ENCODE results near the gene ZNF431.
"Not testable (repeated sequence)": the region's sequence is repeated elsewhere in the genome, so short reads cannot be mapped to it uniquely, and the experiment has no call there.

The ZNF431 gene

DNA sequence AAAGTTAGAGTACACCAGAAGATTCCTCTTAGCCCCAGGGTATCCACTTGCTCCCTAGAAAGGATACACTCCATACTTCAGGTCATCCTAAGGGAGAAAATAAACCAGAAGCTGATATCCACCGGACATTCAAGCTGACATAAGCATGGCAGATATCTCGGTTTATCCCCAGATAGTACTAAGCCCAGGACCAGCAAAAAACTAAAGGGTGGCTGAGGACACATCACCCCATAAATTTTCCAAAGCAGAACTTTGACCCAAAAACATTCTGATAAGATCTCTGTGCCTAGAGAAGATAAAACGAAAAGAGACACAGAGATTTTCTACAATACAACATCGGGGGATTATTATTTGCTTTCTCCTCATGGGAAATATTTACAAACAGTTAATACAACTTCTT, 13.9 kb upstream of the ZNF431 start:
- no peak overlapping the region for H3K4me3 ChIP-seq (ENCODE audit: low read depth, low read length)
- H3K4me1 ChIP-seq (ENCODE audit: control insufficient read depth, insufficient read depth, low read length): no peaks in the 10 kb centered on the region
- H3K9me3 ChIP-seq (ENCODE audit: control insufficient read depth, insufficient read depth, low read length): no peaks in the 10 kb centered on the region
- H3K27me3 ChIP-seq (ENCODE audit: control insufficient read depth, insufficient read depth, low read length): no peaks in the 10 kb centered on the region
- H3K36me3 ChIP-seq (ENCODE audit: control insufficient read depth, insufficient read depth, low read length): no peaks in the 10 kb centered on the region
- no peak overlapping the region for H3K9ac ChIP-seq (ENCODE audit: low read depth, low read length)

DNA sequence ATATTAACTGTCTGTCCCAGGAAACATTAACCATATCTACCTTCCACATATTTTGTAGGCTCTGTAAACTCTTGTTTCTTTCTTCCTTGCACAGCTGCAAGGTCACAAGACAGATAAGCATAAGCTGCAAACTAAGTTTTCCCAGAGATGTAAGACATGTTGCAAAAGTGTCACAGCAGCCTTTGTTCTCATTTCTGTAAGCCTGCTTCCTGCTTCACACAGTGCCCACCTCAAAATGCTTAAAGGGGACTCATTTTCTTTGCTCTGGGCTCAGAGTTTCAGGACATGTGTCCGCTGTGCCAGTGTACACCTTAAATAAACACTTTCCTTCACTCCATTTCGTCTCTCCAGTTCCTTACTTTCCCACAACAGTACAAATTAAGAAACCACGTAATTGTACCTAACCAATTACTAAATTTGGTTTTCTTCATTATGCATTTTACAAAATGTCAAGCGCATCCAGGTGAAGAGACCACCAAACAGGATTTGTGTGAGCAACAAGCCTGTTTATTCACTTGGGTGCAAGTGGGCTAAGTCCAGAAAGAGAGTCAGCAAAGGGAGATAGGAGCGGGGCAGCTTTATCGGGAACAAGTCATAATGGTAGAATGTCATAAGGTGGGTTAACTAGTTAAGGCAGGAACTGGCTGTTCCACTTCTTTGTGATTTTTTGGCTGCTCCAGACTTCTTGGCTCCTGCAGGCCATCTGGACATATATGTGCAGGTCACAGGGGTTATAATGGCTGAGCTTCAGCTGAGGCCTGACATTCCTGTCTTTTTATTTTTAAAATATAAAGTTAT, 12.7 kb upstream of the ZNF431 start:
- Histone ChIP-seq H3K4me1 (ENCODE audit: control insufficient read depth, insufficient read depth, low read length) (no peaks in the 10 kb centered on the region), H3K9ac (ENCODE audit: low read depth, low read length) (no peak overlapping the region), H3K9me3 (ENCODE audit: control insufficient read depth, insufficient read depth, low read length) (no peaks in the 10 kb centered on the region), H3K4me3 (ENCODE audit: low read depth, low read length) (no peak overlapping the region), H3K27me3 (ENCODE audit: control insufficient read depth, insufficient read depth, low read length) (no peaks in the 10 kb centered on the region), H3K36me3 (ENCODE audit: control insufficient read depth, insufficient read depth, low read length) (no peaks in the 10 kb centered on the region)

DNA sequence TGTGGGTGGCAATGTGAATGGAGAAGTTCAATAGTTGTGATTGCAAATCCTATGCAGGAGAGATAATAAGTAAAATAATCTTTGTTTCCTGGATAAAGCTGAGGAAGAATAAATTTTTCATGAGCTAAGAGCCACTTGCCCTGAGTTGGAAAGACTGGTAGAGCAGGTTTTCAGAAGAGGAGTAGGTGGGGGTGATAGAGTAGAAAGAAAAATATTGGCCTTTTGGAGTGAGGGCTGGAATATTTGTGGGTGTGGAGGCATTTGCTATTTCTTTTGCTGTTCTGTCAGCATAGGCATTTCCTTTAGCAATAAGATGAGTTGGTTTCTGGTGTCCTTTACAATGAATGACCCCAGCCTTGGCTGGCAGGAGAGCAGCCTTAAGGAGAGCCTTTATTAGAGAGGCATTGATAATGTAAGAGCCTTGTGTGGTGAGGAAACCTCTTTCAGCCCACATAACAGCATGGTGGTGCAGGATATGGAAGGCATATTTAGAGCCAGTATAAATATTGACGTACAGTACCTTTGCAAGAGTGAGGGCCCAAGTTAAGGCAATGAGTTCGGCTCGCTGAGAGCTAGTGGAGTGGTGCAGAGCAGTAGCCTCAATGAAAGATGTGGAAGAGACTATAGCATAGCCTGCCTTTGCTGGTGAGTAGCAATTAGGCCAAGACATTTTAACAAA, 11.6 kb upstream of the ZNF431 start:
- Histone ChIP-seq H3K9ac (ENCODE audit: low read depth, low read length) (no peak overlapping the region), H3K36me3 (ENCODE audit: control insufficient read depth, insufficient read depth, low read length) (no peaks in the 10 kb centered on the region), H3K4me3 (ENCODE audit: low read depth, low read length) (no peak overlapping the region), H3K4me1 (ENCODE audit: control insufficient read depth, insufficient read depth, low read length) (no peaks in the 10 kb centered on the region), H3K27me3 (ENCODE audit: control insufficient read depth, insufficient read depth, low read length) (no peaks in the 10 kb centered on the region), H3K9me3 (ENCODE audit: control insufficient read depth, insufficient read depth, low read length) (no peaks in the 10 kb centered on the region)

DNA sequence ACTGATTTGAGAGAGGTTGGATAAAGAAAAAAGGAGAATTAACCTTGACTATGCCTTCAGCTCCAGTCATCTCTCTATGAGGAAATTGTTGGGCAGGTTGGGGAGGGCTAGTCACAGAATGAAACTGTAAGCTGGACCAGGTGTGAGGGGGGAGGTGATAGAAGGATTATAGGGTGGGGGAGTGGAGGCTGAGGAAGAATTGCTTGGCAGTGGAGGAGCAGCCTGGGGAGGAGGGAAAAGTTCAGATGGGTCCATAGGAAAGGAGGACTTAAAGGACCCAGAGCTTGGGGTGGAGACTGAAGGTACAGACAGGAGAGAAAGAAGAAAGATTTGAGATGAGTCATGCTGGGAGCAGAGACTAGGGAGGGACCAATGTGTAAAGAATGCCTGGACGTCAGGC, 8.2 kb upstream of the ZNF431 start:
- H3K9me3 ChIP-seq (ENCODE audit: control insufficient read depth, insufficient read depth, low read length): no peaks in the 10 kb centered on the region
- no peak overlapping the region for H3K4me3 ChIP-seq (ENCODE audit: low read depth, low read length)
- H3K9ac ChIP-seq (ENCODE audit: low read depth, low read length): no peak overlapping the region
- H3K27me3 ChIP-seq (ENCODE audit: control insufficient read depth, insufficient read depth, low read length): no peaks in the 10 kb centered on the region
- H3K36me3 ChIP-seq (ENCODE audit: control insufficient read depth, insufficient read depth, low read length): no peaks in the 10 kb centered on the region
- H3K4me1 ChIP-seq (ENCODE audit: control insufficient read depth, insufficient read depth, low read length): no peaks in the 10 kb centered on the region

DNA sequence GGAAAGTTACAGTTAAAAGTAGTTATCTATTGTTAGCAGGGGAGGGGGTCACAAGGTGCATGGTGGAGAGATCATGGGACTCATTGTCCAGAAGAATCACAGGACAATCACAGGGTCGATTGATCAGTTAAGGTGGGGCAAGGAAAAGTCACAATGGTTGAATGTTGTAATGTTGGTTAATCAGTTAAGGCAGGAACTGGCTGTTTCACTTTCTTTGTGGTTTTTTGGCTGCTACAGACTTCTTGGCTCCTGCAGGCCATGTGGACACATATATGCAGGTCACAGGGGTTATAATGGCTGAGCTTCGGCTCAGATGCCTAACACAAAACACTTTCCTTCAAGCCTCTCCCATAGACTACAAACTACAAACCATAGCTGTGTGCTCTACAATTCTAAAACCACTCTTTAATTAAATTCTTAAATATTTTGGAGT, 6.9 kb upstream of the ZNF431 start:
- H3K9ac ChIP-seq (ENCODE audit: low read depth, low read length): no peak overlapping the region
- H3K36me3 ChIP-seq (ENCODE audit: control insufficient read depth, insufficient read depth, low read length): no peaks in the 10 kb centered on the region
- no peaks in the 10 kb centered on the region for H3K9me3 ChIP-seq (ENCODE audit: control insufficient read depth, insufficient read depth, low read length)
- no peaks in the 10 kb centered on the region for H3K27me3 ChIP-seq (ENCODE audit: control insufficient read depth, insufficient read depth, low read length)
- H3K4me1 ChIP-seq (ENCODE audit: control insufficient read depth, insufficient read depth, low read length): no peaks in the 10 kb centered on the region
- no peak overlapping the region for H3K4me3 ChIP-seq (ENCODE audit: low read depth, low read length)

DNA sequence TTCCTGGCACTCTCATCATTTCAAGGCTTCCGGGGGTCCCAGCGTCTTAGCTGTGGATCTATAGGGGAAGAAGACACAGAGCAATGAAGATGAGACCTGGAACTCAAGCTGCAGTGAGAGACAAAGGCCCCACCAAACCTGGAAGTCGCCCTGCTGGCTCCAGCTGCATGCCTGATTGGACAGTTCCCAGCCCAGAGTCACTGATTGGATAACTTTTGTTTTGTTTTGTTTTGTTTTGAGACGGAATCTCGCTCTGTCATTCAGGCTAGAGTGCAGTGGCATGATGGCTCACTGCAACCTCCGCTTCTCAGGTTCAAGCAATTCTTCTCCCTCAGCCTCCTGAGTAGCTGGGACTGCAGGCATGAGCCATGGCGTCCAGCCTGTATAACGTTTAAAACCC, 6.4 kb upstream of the ZNF431 start:
- Histone ChIP-seq H3K27me3 (ENCODE audit: control insufficient read depth, insufficient read depth, low read length) (no peaks in the 10 kb centered on the region), H3K9me3 (ENCODE audit: control insufficient read depth, insufficient read depth, low read length) (no peaks in the 10 kb centered on the region), H3K4me3 (ENCODE audit: low read depth, low read length) (no peak overlapping the region), H3K36me3 (ENCODE audit: control insufficient read depth, insufficient read depth, low read length) (no peaks in the 10 kb centered on the region), H3K4me1 (ENCODE audit: control insufficient read depth, insufficient read depth, low read length) (no peaks in the 10 kb centered on the region), H3K9ac (ENCODE audit: low read depth, low read length) (no peak overlapping the region)

DNA sequence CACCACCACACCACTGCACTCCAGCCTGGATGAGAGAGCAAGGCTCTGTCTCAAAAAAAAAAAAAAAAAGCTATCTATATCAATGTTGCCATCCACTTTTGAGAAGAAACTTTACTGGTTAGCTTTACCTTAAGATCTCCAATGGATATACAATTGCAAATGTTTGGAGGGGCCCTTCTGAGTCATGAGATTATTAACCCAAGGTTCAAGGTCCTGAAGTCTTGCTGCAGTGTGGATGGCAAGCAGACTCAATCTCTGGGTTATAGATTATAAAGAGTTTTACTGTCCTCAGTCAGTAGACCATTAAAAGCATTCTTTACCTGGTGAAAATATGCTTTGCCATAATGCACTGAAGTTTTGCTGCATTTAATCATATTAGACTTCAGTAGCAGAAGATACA, 3.7 kb upstream of the ZNF431 start:
- no peaks in the 10 kb centered on the region for H3K36me3 ChIP-seq (ENCODE audit: control insufficient read depth, insufficient read depth, low read length)
- no peaks in the 10 kb centered on the region for H3K4me1 ChIP-seq (ENCODE audit: control insufficient read depth, insufficient read depth, low read length)
- H3K9me3 ChIP-seq (ENCODE audit: control insufficient read depth, insufficient read depth, low read length): no peaks in the 10 kb centered on the region
- no peak overlapping the region for H3K9ac ChIP-seq (ENCODE audit: low read depth, low read length)
- H3K27me3 ChIP-seq (ENCODE audit: control insufficient read depth, insufficient read depth, low read length): no peaks in the 10 kb centered on the region
- H3K4me3 ChIP-seq (ENCODE audit: low read depth, low read length): no peak overlapping the region

DNA sequence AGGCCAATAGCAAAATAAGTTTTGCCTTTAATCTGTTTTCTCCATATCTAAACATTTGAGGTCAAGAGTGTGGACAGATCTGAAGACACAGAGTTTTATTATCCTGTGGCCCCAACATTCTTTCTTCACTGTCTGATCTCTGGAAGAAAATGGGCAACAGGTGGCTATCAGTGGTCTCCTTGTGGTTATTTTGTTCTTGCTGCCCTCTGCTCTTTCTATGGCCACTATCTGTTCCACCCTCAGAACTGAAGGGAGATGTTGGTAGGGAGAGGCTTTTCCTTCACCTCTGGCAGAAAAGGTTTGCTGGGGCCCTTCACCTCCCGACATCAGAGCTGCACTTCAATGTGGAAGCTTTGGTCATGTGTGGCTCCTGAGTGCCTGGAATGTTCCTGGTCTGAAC, 834 bp upstream of the ZNF431 start:
- H3K36me3 ChIP-seq (ENCODE audit: control insufficient read depth, insufficient read depth, low read length); H3K4me3 ChIP-seq (ENCODE audit: low read depth, low read length); H3K27me3 ChIP-seq (ENCODE audit: control insufficient read depth, insufficient read depth, low read length); H3K4me1 ChIP-seq (ENCODE audit: control insufficient read depth, insufficient read depth, low read length); H3K9ac ChIP-seq (ENCODE audit: low read depth, low read length); H3K9me3 ChIP-seq (ENCODE audit: control insufficient read depth, insufficient read depth, low read length): not testable (repeated sequence)

DNA sequence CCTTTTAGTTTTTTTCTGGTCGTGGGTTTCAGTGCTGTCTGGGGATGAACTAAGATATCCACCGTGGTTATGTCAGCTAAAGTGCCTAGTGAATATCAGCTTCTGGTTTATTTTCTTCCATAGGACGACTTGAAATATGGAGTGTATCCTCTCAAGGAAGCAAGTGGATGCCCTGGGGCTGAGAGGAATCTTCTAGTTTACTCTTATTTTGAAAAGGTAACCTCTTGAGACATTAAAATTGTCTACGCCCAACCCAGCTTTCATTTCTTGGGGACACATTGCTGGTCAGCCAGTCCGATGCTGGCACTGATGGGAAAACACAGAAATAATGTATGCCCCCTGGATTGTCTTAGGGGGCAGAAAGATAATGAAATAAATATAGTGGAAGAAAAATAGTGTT, 1.6 kb downstream of the ZNF431 start:
- Histone ChIP-seq H3K36me3 (ENCODE audit: control insufficient read depth, insufficient read depth, low read length) (peaks cover 23% of the 10 kb centered on the region), H3K4me1 (ENCODE audit: control insufficient read depth, insufficient read depth, low read length) (no peaks in the 10 kb centered on the region), H3K4me3 (ENCODE audit: low read depth, low read length) (peak overlapping the region; percentile 1)

DNA sequence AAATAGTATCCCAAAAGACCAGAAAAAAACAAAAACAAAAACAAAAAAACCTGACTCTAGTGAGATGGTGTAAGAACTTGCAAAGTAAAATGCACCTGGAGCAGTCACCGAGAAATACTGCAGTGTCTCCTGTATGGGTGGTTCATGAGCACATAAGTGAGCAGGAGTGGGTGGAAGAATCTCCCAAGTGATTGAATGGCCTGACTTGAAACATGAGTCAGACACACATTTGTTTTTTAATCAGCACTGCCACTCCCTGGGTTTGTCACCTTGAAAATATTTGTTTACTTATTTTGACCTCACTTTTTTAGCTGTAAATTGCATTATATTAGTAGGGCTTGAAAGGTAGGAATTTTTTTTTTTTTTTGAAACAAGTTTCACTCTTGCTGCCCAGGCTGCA, 2.0 kb downstream of the ZNF431 start:
- Histone ChIP-seq H3K4me1 (ENCODE audit: control insufficient read depth, insufficient read depth, low read length) (no peaks in the 10 kb centered on the region), H3K36me3 (ENCODE audit: control insufficient read depth, insufficient read depth, low read length) (peaks cover 27% of the 10 kb centered on the region), H3K27me3 (ENCODE audit: control insufficient read depth, insufficient read depth, low read length) (no peaks in the 10 kb centered on the region), H3K9ac (ENCODE audit: low read depth, low read length) (no peak overlapping the region), H3K9me3 (ENCODE audit: control insufficient read depth, insufficient read depth, low read length) (peaks cover 6% of the 10 kb centered on the region), H3K4me3 (ENCODE audit: low read depth, low read length) (peak overlapping the region; percentile 1)

More for the DNA sequence above, 1.6 kb downstream of the ZNF431 start:
- Histone ChIP-seq H3K9ac (ENCODE audit: low read depth, low read length) (no peak overlapping the region), H3K9me3 (ENCODE audit: control insufficient read depth, insufficient read depth, low read length) (peaks cover 6% of the 10 kb centered on the region), H3K27me3 (ENCODE audit: control insufficient read depth, insufficient read depth, low read length) (no peaks in the 10 kb centered on the region)

DNA sequence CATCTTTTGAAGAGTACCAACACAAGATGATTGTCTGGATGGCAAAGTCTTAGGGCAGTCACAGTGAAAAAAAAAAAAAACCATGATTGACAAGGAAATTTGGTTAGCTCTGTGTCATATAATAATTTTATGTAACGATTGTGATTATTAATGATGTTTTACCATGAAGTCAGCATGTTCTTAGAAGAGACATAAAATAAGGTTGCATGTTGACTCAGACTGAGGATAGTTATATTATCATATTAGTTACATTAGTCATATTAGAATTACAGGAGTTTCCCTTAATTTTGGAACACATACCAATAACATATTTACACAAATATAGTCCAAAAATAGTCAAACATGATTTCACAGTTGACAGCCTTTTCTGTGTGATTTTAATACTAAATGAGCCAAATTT, 5.7 kb downstream of the ZNF431 start:
- Histone ChIP-seq H3K4me3 (ENCODE audit: low read depth, low read length) (no peak overlapping the region), H3K9ac (ENCODE audit: low read depth, low read length) (no peak overlapping the region), H3K36me3 (ENCODE audit: control insufficient read depth, insufficient read depth, low read length) (peaks cover 46% of the 10 kb centered on the region), H3K27me3 (ENCODE audit: control insufficient read depth, insufficient read depth, low read length) (no peaks in the 10 kb centered on the region), H3K4me1 (ENCODE audit: control insufficient read depth, insufficient read depth, low read length) (peaks cover 3% of the 10 kb centered on the region), H3K9me3 (ENCODE audit: control insufficient read depth, insufficient read depth, low read length) (peaks cover 6% of the 10 kb centered on the region)

DNA sequence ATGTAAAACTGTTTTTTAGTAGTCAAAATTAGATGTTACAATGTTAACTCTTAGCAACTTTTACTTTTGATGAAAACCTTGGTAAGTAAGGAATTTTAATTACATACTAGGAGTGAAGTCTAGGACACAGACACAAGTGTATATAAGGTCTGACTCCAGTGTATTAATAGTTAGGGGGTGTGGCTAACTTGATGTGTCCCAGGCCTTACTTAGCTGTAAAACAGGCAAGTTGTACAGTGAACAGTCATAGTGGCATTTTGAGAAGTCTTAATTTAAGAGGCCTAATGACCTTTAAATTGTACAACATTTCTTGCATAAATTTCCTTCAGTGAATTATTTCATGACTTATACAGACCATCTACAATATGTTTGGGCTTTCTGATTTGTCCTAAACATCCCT, 6.8 kb downstream of the ZNF431 start:
- Histone ChIP-seq H3K4me1 (ENCODE audit: control insufficient read depth, insufficient read depth, low read length) (peaks cover 3% of the 10 kb centered on the region), H3K9me3 (ENCODE audit: control insufficient read depth, insufficient read depth, low read length) (peaks cover 6% of the 10 kb centered on the region), H3K9ac (ENCODE audit: low read depth, low read length) (no peak overlapping the region), H3K36me3 (ENCODE audit: control insufficient read depth, insufficient read depth, low read length) (peaks cover 46% of the 10 kb centered on the region), H3K4me3 (ENCODE audit: low read depth, low read length) (no peak overlapping the region), H3K27me3 (ENCODE audit: control insufficient read depth, insufficient read depth, low read length) (no peaks in the 10 kb centered on the region)

Measured in iPS-15b (cell line).